Keratinocyte (primary cell): ENCODE results near the gene MALT1. TPM values are rescaled to one million over a fixed set of nuclear protein-coding genes. Genes with fewer than 3 reads are reported as not detected.
"Not testable (repeated sequence)": the region's sequence is repeated elsewhere in the genome, so short reads cannot be mapped to it uniquely, and the experiment has no call there.

Source experiments
- DNase-seq: peaks from one replicate; pipeline ENCODE4 v3.0.0-alpha.2; 2011; ENCODE audit warnings: low read depth, missing footprints, low spot score
- FAIRE-seq: peaks from 2 replicates; lab custom pipeline; 2011; peaks lifted over from hg19 to GRCh38; lab: Jason Lieb, UNC
- H2AFZ ChIP-seq: 2 replicates; pipeline ENCODE4 v1.6.0; 2012; ENCODE audit warnings: low read length, control low read depth, inconsistent platforms; ENCODE audit not compliant: control insufficient read depth
- H3K27ac ChIP-seq: 2 replicates; pipeline ENCODE4 v1.5.1; 2011; ENCODE audit warnings: low read length; ENCODE audit not compliant: control insufficient read depth, insufficient read depth
- H3K27me3 ChIP-seq: 3 replicates; pipeline ENCODE4 v1.6.0; 2011; ENCODE audit warnings: low read length; ENCODE audit not compliant: control insufficient read depth, insufficient read depth; ENCODE audit errors: extremely low read depth
- H3K36me3 ChIP-seq, 2 experiments: 2 replicates in 1 of 2; 3 replicates in 1 of 2; pipeline ENCODE4 v1.5.1; 2011; ENCODE audit warnings: low read length in 2 of 2, mild to moderate bottlenecking in 1 of 2; ENCODE audit not compliant: control insufficient read depth in 2 of 2, insufficient read depth in 2 of 2; ENCODE audit errors: extremely low read depth in 1 of 2
- H3K4me1 ChIP-seq: 3 replicates; pipeline ENCODE4 v1.5.1; 2011; ENCODE audit warnings: low read length; ENCODE audit not compliant: control insufficient read depth, insufficient read depth; ENCODE audit errors: extremely low read depth
- H3K4me2 ChIP-seq: 3 replicates; pipeline ENCODE4 v1.6.0; 2011; ENCODE audit warnings: low read depth, low read length; ENCODE audit not compliant: control insufficient read depth, insufficient read depth; ENCODE audit errors: extremely low read depth
- H3K4me3 ChIP-seq, 3 experiments: fragments of 200-600 bp in 1 of 3; sonication (generic) in 1 of 3; 2 replicates in 2 of 3; 3 replicates in 1 of 3; pipeline ENCODE4 v1.5.1; 2011 to 2016; ENCODE audit warnings: low read length in 3 of 3, mild to moderate bottlenecking in 3 of 3, control low read depth in 2 of 3, inconsistent platforms in 1 of 3, low read depth in 1 of 3, mixed read lengths in 1 of 3, mixed run types in 1 of 3, moderate library complexity in 1 of 3; ENCODE audit not compliant: control insufficient read depth in 2 of 3, insufficient read depth in 2 of 3; ENCODE audit errors: extremely low read depth in 1 of 3
- H3K79me2 ChIP-seq: 2 replicates; pipeline ENCODE4 v1.6.0; 2012; ENCODE audit warnings: low read length; ENCODE audit not compliant: control insufficient read depth, insufficient read depth
- H3K9ac ChIP-seq: 3 replicates; pipeline ENCODE4 v1.6.0; 2011; ENCODE audit warnings: low read length; ENCODE audit not compliant: control insufficient read depth, insufficient read depth; ENCODE audit errors: extremely low read depth
- H3K9me1 ChIP-seq: 3 replicates; pipeline ENCODE4 v1.6.0; 2011; ENCODE audit warnings: low read length; ENCODE audit not compliant: control insufficient read depth, insufficient read depth; ENCODE audit errors: extremely low read depth
- H3K9me3 ChIP-seq: 2 replicates; pipeline ENCODE4 v1.5.1; 2012; ENCODE audit warnings: low read depth, low read length; ENCODE audit not compliant: control insufficient read depth
- H4K20me1 ChIP-seq: 3 replicates; pipeline ENCODE4 v1.6.0; 2011; ENCODE audit warnings: low read length; ENCODE audit not compliant: control insufficient read depth, insufficient read depth; ENCODE audit errors: extremely low read depth
- EZH2 ChIP-seq: IDR thresholded peaks from one replicate; pipeline ENCODE4 v1.6.1; 2012; ENCODE audit warnings: inconsistent platforms, mild to moderate bottlenecking, low read length, moderate library complexity
- dilution Hi-C: fragments of 300-500 bp; cut with MboI; formaldehyde crosslinking; loops from one replicate; pipeline ENCODE4 v1.7.0; 2020; ENCODE audit warnings: low sequenced_read_pairs; ENCODE audit not compliant: extremely low pct_ligation_motif_present
- polyA plus RNA-seq, 5 experiments: library from polyadenylated mRNA; depleted of rRNA in 3 of 5; stranded (reverse) in 3 of 5; stranded (forward) in 1 of 5; unstranded in 1 of 5; fragments of >200 nt; gene quantifications; 1 replicate in 1 of 5; 2 replicates in 3 of 5; 3 replicates in 1 of 5; pipeline versions ENCODE4 v1.2.1 to v1.2.3, GENCODE V29; 2011 to 2012; ENCODE audit warnings: missing spikeins in 2 of 5, low read depth in 1 of 5, low replicate concordance in 1 of 5
- TF ChIP-seq, protein P1 (sequence below), 3 experiments: IDR thresholded peaks in 1 of 3; conservative IDR thresholded peaks in 1 of 3; optimal IDR thresholded peaks in 1 of 3; 2 replicates in 2 of 3; 3 replicates in 1 of 3; pipeline versions ENCODE3 to v1.5.1; 2011; ENCODE audit warnings: low read length in 3 of 3, mild to moderate bottlenecking in 3 of 3, moderate library complexity in 2 of 3, control low read depth in 1 of 3, inconsistent platforms in 1 of 3; ENCODE audit not compliant: insufficient read depth in 2 of 3; ENCODE audit errors: extremely low read depth in 1 of 3

The MALT1 gene
- polyA plus RNA-seq, 1 donor (not counting 4 experiments of a cell fraction or from before 2014, with no cell fraction given), result 52.1 TPM

DNA sequence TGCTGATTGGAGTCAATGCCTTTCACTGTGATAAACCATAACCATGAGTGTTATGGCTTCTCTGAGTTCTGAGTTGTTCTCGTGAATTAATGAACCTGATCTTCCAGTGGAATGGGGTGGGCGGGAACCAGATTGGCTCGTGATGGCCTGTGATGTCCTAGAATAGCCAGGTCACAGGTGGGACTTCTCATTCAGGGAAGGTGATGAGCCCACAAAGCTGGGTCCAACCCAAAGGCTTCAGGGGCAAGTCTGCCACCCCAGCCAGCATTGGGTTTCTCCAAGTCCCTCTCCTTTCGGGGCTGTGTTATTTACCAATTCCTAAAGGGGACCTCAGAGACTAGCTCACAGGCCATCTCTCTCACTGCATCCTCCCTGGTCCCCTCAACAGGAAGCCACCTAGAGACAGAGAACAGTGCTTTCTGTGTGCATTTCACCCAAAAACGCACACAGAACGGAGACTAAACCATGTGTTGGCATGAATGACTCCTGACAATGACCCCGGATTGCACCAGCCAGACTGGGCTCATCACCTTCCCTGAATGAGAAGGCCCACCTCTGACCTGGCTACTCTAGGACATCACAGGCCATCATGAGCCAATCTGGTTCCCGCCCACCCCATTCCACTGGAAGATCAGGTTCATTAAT lies 85.5 kb downstream of the MALT1 start:
- dilution Hi-C loops, result no loop called here
- Histone ChIP-seq H3K4me3 (no peak overlapping the region), H3K9me3 (no peaks in the 10 kb centered on the region), H2AFZ (no peak overlapping the region), H4K20me1 (no peaks in the 10 kb centered on the region), H3K9ac (no peak overlapping the region), H3K27ac (no peak overlapping the region), H3K4me1 (peaks cover 17% of the 10 kb centered on the region), H3K4me2 (no peak overlapping the region), H3K36me3 (peaks cover 0 to 2% of the 10 kb centered on the region in 2 experiments), H3K27me3 (peaks cover under 1% of the 10 kb centered on the region), H3K79me2 (no peaks in the 10 kb centered on the region), H3K9me1 (no peaks in the 10 kb centered on the region)
- no peak for TF ChIP-seq EZH2
- TF ChIP-seq, protein P1, sequence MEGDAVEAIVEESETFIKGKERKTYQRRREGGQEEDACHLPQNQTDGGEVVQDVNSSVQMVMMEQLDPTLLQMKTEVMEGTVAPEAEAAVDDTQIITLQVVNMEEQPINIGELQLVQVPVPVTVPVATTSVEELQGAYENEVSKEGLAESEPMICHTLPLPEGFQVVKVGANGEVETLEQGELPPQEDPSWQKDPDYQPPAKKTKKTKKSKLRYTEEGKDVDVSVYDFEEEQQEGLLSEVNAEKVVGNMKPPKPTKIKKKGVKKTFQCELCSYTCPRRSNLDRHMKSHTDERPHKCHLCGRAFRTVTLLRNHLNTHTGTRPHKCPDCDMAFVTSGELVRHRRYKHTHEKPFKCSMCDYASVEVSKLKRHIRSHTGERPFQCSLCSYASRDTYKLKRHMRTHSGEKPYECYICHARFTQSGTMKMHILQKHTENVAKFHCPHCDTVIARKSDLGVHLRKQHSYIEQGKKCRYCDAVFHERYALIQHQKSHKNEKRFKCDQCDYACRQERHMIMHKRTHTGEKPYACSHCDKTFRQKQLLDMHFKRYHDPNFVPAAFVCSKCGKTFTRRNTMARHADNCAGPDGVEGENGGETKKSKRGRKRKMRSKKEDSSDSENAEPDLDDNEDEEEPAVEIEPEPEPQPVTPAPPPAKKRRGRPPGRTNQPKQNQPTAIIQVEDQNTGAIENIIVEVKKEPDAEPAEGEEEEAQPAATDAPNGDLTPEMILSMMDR (optimal IDR thresholded peaks at IDR 0.05 in 1 of 3, IDR thresholded peaks at IDR 0.05 in 1 of 3, conservative IDR thresholded peaks at IDR 0.05 in 1 of 3; ENCODE audit: extremely low read depth in 1 of 3, insufficient read depth in 2 of 3, low read length in 3 of 3), result no peak
- no peak for FAIRE-seq
- DNase-seq, result no peak

DNA sequence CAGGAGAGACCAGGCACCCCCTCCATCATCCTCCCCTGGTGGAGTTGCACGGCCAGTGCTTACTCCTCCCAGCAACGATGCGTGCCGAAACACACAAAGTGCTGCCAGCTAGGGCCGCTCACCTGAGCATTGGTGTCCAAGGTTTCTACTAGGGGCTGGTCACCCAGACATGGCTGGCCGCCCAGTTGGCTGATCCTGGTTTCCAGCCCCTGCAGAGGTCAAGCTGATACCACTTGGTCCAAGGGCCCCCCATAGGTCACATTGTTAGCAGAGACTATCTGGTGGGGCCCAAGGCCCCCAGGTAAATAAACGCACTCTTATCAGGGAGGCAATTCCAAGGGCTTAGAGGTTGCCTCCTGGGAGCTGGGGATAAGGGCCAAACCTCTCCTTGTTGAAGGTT lies 86.1 kb downstream of the MALT1 start:
- H3K9me1 ChIP-seq, H3K27ac ChIP-seq, dilution Hi-C loops, FAIRE-seq, H4K20me1 ChIP-seq, H3K9me3 ChIP-seq, H3K4me3 ChIP-seq, H3K4me2 ChIP-seq, DNase-seq, H2AFZ ChIP-seq, H3K27me3 ChIP-seq, H3K9ac ChIP-seq, H3K36me3 ChIP-seq, H3K79me2 ChIP-seq: not testable (repeated sequence)
- H3K4me1 ChIP-seq, result peaks cover 17% of the 10 kb centered on the region

DNA sequence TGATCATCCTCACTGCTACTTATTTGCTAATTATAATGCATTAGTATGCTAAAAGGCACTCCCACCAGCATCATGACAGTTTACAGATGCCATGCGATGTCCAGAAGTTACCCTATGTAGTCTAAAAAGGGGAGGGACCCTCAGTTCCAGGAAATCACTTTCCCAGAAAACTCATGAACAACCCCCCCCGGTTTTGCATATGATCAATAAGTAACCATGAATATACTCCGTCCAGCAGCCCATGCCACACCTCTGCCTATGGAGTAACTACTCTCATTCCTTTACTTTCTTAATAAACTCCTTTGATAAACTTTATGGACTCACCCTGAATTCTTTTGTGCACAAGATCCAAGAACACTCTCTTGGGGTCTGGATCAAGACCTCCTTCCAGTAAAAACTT lies 86.8 kb downstream of the MALT1 start:
- no peak for FAIRE-seq
- TF ChIP-seq, protein P1 (optimal IDR thresholded peaks at IDR 0.05 in 1 of 3, IDR thresholded peaks at IDR 0.05 in 1 of 3, conservative IDR thresholded peaks at IDR 0.05 in 1 of 3; ENCODE audit: extremely low read depth in 1 of 3, insufficient read depth in 2 of 3, low read length in 3 of 3), result no peak
- no peak for TF ChIP-seq EZH2
- Histone ChIP-seq H3K4me2 (no peak overlapping the region), H3K9ac (no peak overlapping the region), H3K27me3 (peaks cover 6% of the 10 kb centered on the region), H3K27ac (no peak overlapping the region), H3K9me3 (no peaks in the 10 kb centered on the region), H3K9me1 (no peaks in the 10 kb centered on the region), H3K36me3 (no peaks in the 10 kb centered on the region), H3K4me1 (peaks cover 17% of the 10 kb centered on the region), H2AFZ (no peak overlapping the region), H3K79me2 (no peaks in the 10 kb centered on the region), H4K20me1 (no peaks in the 10 kb centered on the region), H3K4me3 (no peak overlapping the region)
- dilution Hi-C loops, result no loop called here
- no peak for DNase-seq
